Cardiac septum (tissue), 1 donor: ENCODE data around the gene TMEM167A. TPM values are rescaled to one million over a fixed set of nuclear protein-coding genes. Genes with fewer than 3 reads are reported as not detected.

Experiments used
- DNase-seq: peaks from one replicate; pipeline ENCODE4 v3.0.0-alpha.2; 2020; ENCODE audit warnings: low spot score
- intact Hi-C: fragments of 100-400 bp; cut with DNase I; formaldehyde crosslinking; loops from one replicate; pipeline ENCODE4 v1.14.0; 2022
- total RNA-seq: library from RNA; stranded (reverse); fragmentation: NEBNext Ultra II Directional; extraction: Animal tissue kit (Norgen Biotek cat#: 25700); gene quantifications from one replicate; pipeline ENCODE4 v1.2.1, GENCODE V29; 2021
- donor health status: DM: no; HTN: no; CAD: no.

The TMEM167A gene
- total RNA-seq, 1 donor from 2014 or later, result 48.5 TPM

GRCh38 chr5:83048277-83048676 lies 28.9 kb downstream of the TMEM167A start:
- intact Hi-C loops, result no loop called here
- no peak for DNase-seq

- no peak for DNase-seq
- intact Hi-C loops, result no loop called here
These were observed 32.3 kb downstream of the TMEM167A start for GRCh38 chr5:83044926-83045325.

- no peak for DNase-seq
- intact Hi-C loops, result no loop called here
These were observed 34.7 kb downstream of the TMEM167A start for GRCh38 chr5:83042507-83042906.

GRCh38 chr5:83038924-83039323 lies 38.3 kb downstream of the TMEM167A start:
- intact Hi-C loops, result loop anchor here (5.0 kb wide), 1 partner anchor 33 kb away; no protein-coding TSS in a partner anchor
- DNase-seq, result no peak

- intact Hi-C loops, result loop anchor here (5.0 kb wide), 1 partner anchor 35 kb away; no protein-coding TSS in a partner anchor
- DNase-seq, result no peak
These were observed 40.1 kb downstream of the TMEM167A start for GRCh38 chr5:83036991-83037575.

- DNase-seq, result no peak
- intact Hi-C loops, result loop anchor here (5.0 kb wide), 1 partner anchor 37 kb away; no protein-coding TSS in a partner anchor
These were observed 41.7 kb downstream of the TMEM167A start for GRCh38 chr5:83035373-83036100.

GRCh38 chr5:83034528-83035207 lies 42.5 kb downstream of the TMEM167A start:
- no peak for DNase-seq
- intact Hi-C loops, result loop anchor here (5.0 kb wide), 1 partner anchor 38 kb away; no protein-coding TSS in a partner anchor

GRCh38 chr5:83034036-83034435 lies 43.2 kb downstream of the TMEM167A start:
- intact Hi-C loops, result no loop called here

GRCh38 chr5:83031381-83031780 lies 45.8 kb downstream of the TMEM167A start:
- no peak for DNase-seq
- intact Hi-C loops, result no loop called here

More at GRCh38 chr5:83034036-83034435, 43.2 kb downstream of the TMEM167A start:
- DNase-seq, result no peak

- intact Hi-C loops, result no loop called here
- DNase-seq, result no peak
These were observed 47.3 kb downstream of the TMEM167A start for GRCh38 chr5:83029912-83030311.

- DNase-seq, result no peak
- intact Hi-C loops, result no loop called here
These were observed 50.1 kb downstream of the TMEM167A start for GRCh38 chr5:83026930-83027687.

- intact Hi-C loops, result no loop called here
- no peak for DNase-seq
These were observed 50.7 kb downstream of the TMEM167A start for GRCh38 chr5:83026516-83026915.

GRCh38 chr5:83025690-83026478 lies 51.3 kb downstream of the TMEM167A start:
- intact Hi-C loops, result no loop called here
- DNase-seq, result no peak

GRCh38 chr5:83022334-83022733 lies 54.9 kb downstream of the TMEM167A start:
- intact Hi-C loops, result no loop called here
- DNase-seq, result no peak

- DNase-seq, result no peak
- intact Hi-C loops, result no loop called here
These were observed 61.5 kb downstream of the TMEM167A start for GRCh38 chr5:83015676-83016075.

- no peak for DNase-seq
- intact Hi-C loops, result no loop called here
These were observed 65.2 kb downstream of the TMEM167A start for GRCh38 chr5:83011985-83012384.

- intact Hi-C loops, result no loop called here
- no peak for DNase-seq
These were observed 67.8 kb downstream of the TMEM167A start for GRCh38 chr5:83009408-83009807.

GRCh38 chr5:83007755-83008154 lies 69.4 kb downstream of the TMEM167A start:
- intact Hi-C loops, result no loop called here
- no peak for DNase-seq

GRCh38 chr5:83006683-83007283 lies 70.4 kb downstream of the TMEM167A start:
- intact Hi-C loops, result no loop called here

More at GRCh38 chr5:83006683-83007283, 70.4 kb downstream of the TMEM167A start:
- DNase-seq, result no peak
